ENCODE measurements around the gene AP3B2. TPM values are rescaled to one million over a fixed set of nuclear protein-coding genes. Genes with fewer than 3 reads are reported as not detected.

Gene AP3B2
- total RNA-seq, 1 experiment from 2014 or later: not detected

- intact Hi-C loops (cut with micrococcal nuclease; ENCODE audit: unreplicated experiment): no loop called here
- CTCF ChIA-PET: no interaction called here
- H3K9me2 ChIP-seq (ENCODE audit: insufficient read depth): no peaks in the 10 kb centered on the region
Observed at GRCh38 chr15:82681371-82681770, 28.3 kb downstream of the AP3B2 start.

GRCh38 chr15:82680200-82681102, 29.2 kb downstream of the AP3B2 start:
- Histone ChIP-seq H3K9me2 (ENCODE audit: insufficient read depth) (no peaks in the 10 kb centered on the region), H4K20me1 (ENCODE audit: insufficient read depth) (no peaks in the 10 kb centered on the region), H3K27me3 (ENCODE audit: insufficient read depth, low read depth) (peaks cover 56% of the 10 kb centered on the region), H3K36me3 (ENCODE audit: low read depth) (no peaks in the 10 kb centered on the region), H3K4me1 (replicated peaks; ENCODE audit: insufficient read depth) (no peaks in the 10 kb centered on the region), H3K4me3 (no peak overlapping the region), H3K27ac (no peak overlapping the region), H3K4me2 (no peak overlapping the region), H3K79me2 (ENCODE audit: low read depth) (no peaks in the 10 kb centered on the region), H3F3A (ENCODE audit: insufficient read depth, low read depth) (no peaks in the 10 kb centered on the region), H2AFZ (no peak overlapping the region), H3K9me3 (ENCODE audit: insufficient read depth, low read depth) (no peaks in the 10 kb centered on the region)
- intact Hi-C loops (cut with micrococcal nuclease; ENCODE audit: unreplicated experiment): no loop called here
- CTCF ChIA-PET: no interaction called here
- POLR2A ChIA-PET (ENCODE audit: unreplicated experiment): interaction anchor here (0.7 kb wide), 1 partner anchor 573 kb away, joined by 4 read pairs; no protein-coding TSS in a partner anchor
- no peak for DNase-seq
- BruUV-seq (replicated peaks): no TSS peak
- no peak for TF ChIP-seq CTCF (conservative IDR thresholded peaks at IDR 0.05)
- no peak for TF ChIP-seq EZH2 (IDR thresholded peaks at IDR 0.05; ENCODE audit: low read depth)

More at GRCh38 chr15:82681371-82681770, 28.3 kb downstream of the AP3B2 start:
- H3K4me3 ChIP-seq: no peak overlapping the region
- H3K4me2 ChIP-seq: no peak overlapping the region
- H3K9me3 ChIP-seq (ENCODE audit: insufficient read depth, low read depth): no peaks in the 10 kb centered on the region
- H3K27ac ChIP-seq: no peak overlapping the region
- no peak for DNase-seq
- BruUV-seq (replicated peaks): no TSS peak
- H3K79me2 ChIP-seq (ENCODE audit: low read depth): no peaks in the 10 kb centered on the region
- H2AFZ ChIP-seq: no peak overlapping the region
- no peaks in the 10 kb centered on the region for H3F3A ChIP-seq (ENCODE audit: insufficient read depth, low read depth)
- TF ChIP-seq CTCF (conservative IDR thresholded peaks at IDR 0.05): no peak
- no peak for TF ChIP-seq EZH2 (IDR thresholded peaks at IDR 0.05; ENCODE audit: low read depth)
- H4K20me1 ChIP-seq (ENCODE audit: insufficient read depth): no peaks in the 10 kb centered on the region
- POLR2A ChIA-PET (ENCODE audit: unreplicated experiment): no interaction called here
- H3K36me3 ChIP-seq (ENCODE audit: low read depth): no peaks in the 10 kb centered on the region
- H3K4me1 ChIP-seq (replicated peaks; ENCODE audit: insufficient read depth): no peaks in the 10 kb centered on the region
- peaks cover 61% of the 10 kb centered on the region for H3K27me3 ChIP-seq (ENCODE audit: insufficient read depth, low read depth)

GRCh38 chr15:82679626-82680199, 30.0 kb downstream of the AP3B2 start:
- intact Hi-C loops (cut with micrococcal nuclease; ENCODE audit: unreplicated experiment): no loop called here
- no peak overlapping the region for H3K4me2 ChIP-seq
- H3K27me3 ChIP-seq (ENCODE audit: insufficient read depth, low read depth): peaks cover 51% of the 10 kb centered on the region
- no peak overlapping the region for H3K4me3 ChIP-seq
- CTCF ChIA-PET: no interaction called here
- H3K9me2 ChIP-seq (ENCODE audit: insufficient read depth): no peaks in the 10 kb centered on the region
- no peaks in the 10 kb centered on the region for H3K36me3 ChIP-seq (ENCODE audit: low read depth)
- POLR2A ChIA-PET (ENCODE audit: unreplicated experiment): no interaction called here
- no peaks in the 10 kb centered on the region for H3K79me2 ChIP-seq (ENCODE audit: low read depth)
- no peak for DNase-seq
- no peaks in the 10 kb centered on the region for H3K9me3 ChIP-seq (ENCODE audit: insufficient read depth, low read depth)
- TF ChIP-seq CTCF (conservative IDR thresholded peaks at IDR 0.05): no peak
- no peak for TF ChIP-seq EZH2 (IDR thresholded peaks at IDR 0.05; ENCODE audit: low read depth)
- no peaks in the 10 kb centered on the region for H3F3A ChIP-seq (ENCODE audit: insufficient read depth, low read depth)
- H3K27ac ChIP-seq: no peak overlapping the region
- BruUV-seq (replicated peaks): no TSS peak
- no peaks in the 10 kb centered on the region for H4K20me1 ChIP-seq (ENCODE audit: insufficient read depth)
- no peaks in the 10 kb centered on the region for H3K4me1 ChIP-seq (replicated peaks; ENCODE audit: insufficient read depth)
- H2AFZ ChIP-seq: no peak overlapping the region

Measured in PC-9 (cell line).